K562 (cell line): ENCODE measurements around the gene NAA15. TPM values are rescaled to one million over a fixed set of nuclear protein-coding genes. Genes with fewer than 3 reads are reported as not detected.
A peak's percentile ranks its signal among the peaks of the same experiment; 100 is the strongest.

Experiments
- BCL6 ChIP-seq: fragments of 250-450 bp; sonication (Bioruptor Pico); IDR thresholded peaks from 2 replicates; pipeline ENCODE4 v1.4.0; 2020
- CBFB ChIP-seq: sonication (generic); formaldehyde crosslinking; IDR thresholded peaks from 2 replicates; pipeline ENCODE4 v1.4.0; 2020; ENCODE audit warnings: mild to moderate bottlenecking, missing genetic modification reagents
- FOXK1 ChIP-seq: sonication (generic); formaldehyde crosslinking; IDR thresholded peaks from 2 replicates; pipeline ENCODE4 v1.8.0; 2022; ENCODE audit warnings: missing genetic modification reagents, mild to moderate bottlenecking, borderline replicate concordance
- FOXK2 ChIP-seq, 2 experiments: fragments of 450-650 bp; IDR thresholded peaks in 1 of 2; conservative IDR thresholded peaks in 1 of 2; 2 replicates each; pipeline ENCODE4 v1.6.1; 2016; ENCODE audit warnings: low read depth in 2 of 2, mild to moderate bottlenecking in 1 of 2
- HDAC1 ChIP-seq, 2 experiments: fragments of 450-650 bp; IDR thresholded peaks; 2 replicates each; pipeline ENCODE4 v1.6.1; 2016 to 2017; ENCODE audit warnings: inconsistent platforms in 1 of 2, mild to moderate bottlenecking in 1 of 2, moderate library complexity in 1 of 2
- KDM5B ChIP-seq: fragments of 200-600 bp; sonication (generic); IDR thresholded peaks from 2 replicates; pipeline ENCODE4 v1.6.1; 2012; ENCODE audit warnings: low read depth, mild to moderate bottlenecking, moderate library complexity, low read length, control low read depth, inconsistent platforms; ENCODE audit not compliant: insufficient replicate concordance
- MAZ ChIP-seq, 2 experiments: fragments of 450-650 bp in 1 of 2; sonication (generic) in 1 of 2; formaldehyde crosslinking; IDR thresholded peaks in 1 of 2; conservative IDR thresholded peaks in 1 of 2; 2 replicates each; pipeline versions ENCODE4 v1.4.0 to v1.5.0; 2020; ENCODE audit warnings: mild to moderate bottlenecking in 1 of 2, missing genetic modification reagents in 1 of 2
- NFE2L1 ChIP-seq: fragments of 450-650 bp; IDR thresholded peaks from 2 replicates; pipeline ENCODE4 v1.6.1; 2016; ENCODE audit warnings: missing genetic modification characterization, low read depth, mild to moderate bottlenecking, missing compliant biosample characterization, moderate library complexity, borderline replicate concordance
- PHF8 ChIP-seq: fragments of 200-600 bp; sonication (generic); IDR thresholded peaks from 2 replicates; pipeline ENCODE4 v1.6.1; 2012; ENCODE audit warnings: mixed run types, mild to moderate bottlenecking, inconsistent platforms, low read length, moderate library complexity, borderline replicate concordance
- PHTF2 ChIP-seq: fragments of 250-450 bp; sonication (Bioruptor Pico); IDR thresholded peaks from 2 replicates; pipeline ENCODE4 v1.5.0; 2021; ENCODE audit warnings: mild to moderate bottlenecking
- PKNOX1 ChIP-seq: fragments of 450-650 bp; IDR thresholded peaks from 2 replicates; pipeline ENCODE4 v1.6.1; 2016
- PML ChIP-seq: IDR thresholded peaks from 2 replicates; pipeline ENCODE4 v1.6.1; 2012; ENCODE audit warnings: low read length, inconsistent platforms
- PRDM10 ChIP-seq: fragments of 450-650 bp; IDR thresholded peaks from 2 replicates; pipeline ENCODE4 v1.6.1; 2018; ENCODE audit not compliant: partially characterized antibody
- SAP30 ChIP-seq: fragments of 200-600 bp; sonication (generic); IDR thresholded peaks from 2 replicates; pipeline ENCODE4 v1.6.1; 2012; ENCODE audit warnings: borderline replicate concordance, low read depth, mild to moderate bottlenecking, moderate library complexity, low read length, control low read depth, inconsistent platforms; ENCODE audit not compliant: insufficient read depth, poor library complexity, severe bottlenecking
- SMARCE1 ChIP-seq: fragments of 450-650 bp; IDR thresholded peaks from 2 replicates; pipeline ENCODE4 v1.7.1; 2016; ENCODE audit warnings: mild to moderate bottlenecking
- SP2 ChIP-seq: IDR thresholded peaks from 2 replicates; pipeline ENCODE4 v1.6.1; 2011; ENCODE audit warnings: mild to moderate bottlenecking, low read depth, low read length, moderate library complexity; ENCODE audit not compliant: poor library complexity, severe bottlenecking; ENCODE audit errors: extremely low read depth
- TCF7 ChIP-seq: sonication (generic); IDR thresholded peaks from 2 replicates; pipeline ENCODE4 v1.6.1; 2016; ENCODE audit warnings: antibody characterized with exemption, borderline replicate concordance
- XRCC4 ChIP-seq: IDR thresholded peaks from one replicate; pipeline ENCODE4 v1.6.1; 2011; ENCODE audit not compliant: insufficient read depth, insufficient read length; ENCODE audit errors: extremely low read depth
- ZNF384 ChIP-seq: IDR thresholded peaks from 2 replicates; pipeline ENCODE4 v1.6.1; 2012; ENCODE audit warnings: low read depth, low read length, improper control_type of control experiment
- polyA plus RNA-seq, 8 experiments: library from polyadenylated mRNA; depleted of rRNA in 4 of 8; stranded (reverse) in 5 of 8; unstranded in 3 of 8; fragments of >200 nt; fragmentation: Nextera tagmentation in 2 of 8; fragmentation: Illumina TruSeq in 1 of 8; extraction: Ambion mirVana in 2 of 8; extraction: Trizol in 1 of 8; gene quantifications; 2 replicates each; pipeline versions ENCODE4 v1.2.1 to v1.2.3, GENCODE V29; 2011 to 2014; ENCODE audit warnings: inconsistent platforms in 1 of 8, missing spikeins in 1 of 8
- total RNA-seq, 7 experiments: library from RNA; depleted of rRNA in 6 of 7; stranded (reverse); fragments of >200 nt in 6 of 7; fragmentation: Illumina TruSeq in 2 of 7; extraction: Trizol in 2 of 7; gene quantifications; 2 replicates each; pipeline versions ENCODE4 v1.2.1 to v1.2.3, GENCODE V29; 2011 to 2021; ENCODE audit warnings: low replicate concordance in 1 of 7
- TF ChIP-seq, protein P1 (sequence below): fragments of 250-450 bp; sonication (Bioruptor Pico); IDR thresholded peaks from 2 replicates; pipeline ENCODE4 v1.9.0; 2021; ENCODE audit warnings: mild to moderate bottlenecking, inconsistent platforms

Gene NAA15
- total and polyA plus RNA-seq, 9 of the 15 experiments (the other 6 are each of a cell fraction or from before 2014, with no cell fraction given), result 37.8 to 117 (median 63.2) TPM

DNA sequence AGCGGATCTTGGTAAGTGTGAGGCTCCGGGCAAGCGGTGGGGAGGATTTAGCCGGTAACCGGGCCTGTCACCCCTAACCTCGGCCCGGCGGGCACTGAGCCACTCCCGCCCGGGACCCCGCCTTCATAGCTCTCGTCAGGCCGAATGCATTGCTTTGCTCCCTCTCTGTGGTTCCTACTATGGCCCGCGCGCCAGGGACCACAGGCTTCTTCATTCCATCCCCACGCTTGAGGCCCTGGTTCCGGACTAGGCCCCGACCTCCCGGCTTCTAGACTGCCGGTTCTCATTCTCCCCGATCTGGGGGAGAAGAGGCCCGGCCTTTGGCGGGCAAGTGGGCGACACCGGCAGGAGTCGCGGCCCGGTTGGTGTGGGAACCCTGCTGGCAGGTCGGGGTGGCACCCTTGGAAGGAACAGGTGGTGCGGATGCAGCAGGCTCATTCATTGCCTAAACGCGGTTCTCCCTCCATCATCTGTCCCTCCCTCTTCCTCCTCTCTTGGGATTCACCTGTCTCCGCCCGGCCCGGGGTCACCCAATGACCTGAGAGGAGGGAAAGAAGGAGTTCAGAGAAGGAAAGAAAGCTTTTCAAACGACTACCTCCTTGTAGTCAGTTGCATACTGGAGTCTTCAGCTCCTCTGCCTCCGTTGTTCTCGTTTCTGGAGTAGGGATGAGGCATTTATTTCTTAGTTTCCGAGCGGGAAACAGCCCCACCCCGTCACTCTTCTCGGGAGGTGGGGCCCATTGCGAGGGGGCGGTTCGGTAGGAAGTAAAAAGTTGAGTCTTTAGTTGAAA lies 711 bp downstream of the NAA15 start, which contains the start of gene NDUFC1 (continued):
- TF ChIP-seq, protein P1, sequence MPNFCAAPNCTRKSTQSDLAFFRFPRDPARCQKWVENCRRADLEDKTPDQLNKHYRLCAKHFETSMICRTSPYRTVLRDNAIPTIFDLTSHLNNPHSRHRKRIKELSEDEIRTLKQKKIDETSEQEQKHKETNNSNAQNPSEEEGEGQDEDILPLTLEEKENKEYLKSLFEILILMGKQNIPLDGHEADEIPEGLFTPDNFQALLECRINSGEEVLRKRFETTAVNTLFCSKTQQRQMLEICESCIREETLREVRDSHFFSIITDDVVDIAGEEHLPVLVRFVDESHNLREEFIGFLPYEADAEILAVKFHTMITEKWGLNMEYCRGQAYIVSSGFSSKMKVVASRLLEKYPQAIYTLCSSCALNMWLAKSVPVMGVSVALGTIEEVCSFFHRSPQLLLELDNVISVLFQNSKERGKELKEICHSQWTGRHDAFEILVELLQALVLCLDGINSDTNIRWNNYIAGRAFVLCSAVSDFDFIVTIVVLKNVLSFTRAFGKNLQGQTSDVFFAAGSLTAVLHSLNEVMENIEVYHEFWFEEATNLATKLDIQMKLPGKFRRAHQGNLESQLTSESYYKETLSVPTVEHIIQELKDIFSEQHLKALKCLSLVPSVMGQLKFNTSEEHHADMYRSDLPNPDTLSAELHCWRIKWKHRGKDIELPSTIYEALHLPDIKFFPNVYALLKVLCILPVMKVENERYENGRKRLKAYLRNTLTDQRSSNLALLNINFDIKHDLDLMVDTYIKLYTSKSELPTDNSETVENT (CRISPR knock-in tag), result no peak
- TF ChIP-seq PHF8, result peak; percentile 18; the same call in 1 of the 2 replicates
- TF ChIP-seq SMARCE1, result no peak
- TF ChIP-seq MAZ (CRISPR knock-in tag; conservative IDR thresholded peaks at IDR 0.05 in 1 of 2, IDR thresholded peaks at IDR 0.05 in 1 of 2), result peak in 1 of 2 experiments; percentile 55; a peak in 1 of 4 replicates
- no peak for TF ChIP-seq NFE2L1
- TF ChIP-seq FOXK2 (conservative IDR thresholded peaks at IDR 0.05 in 1 of 2, IDR thresholded peaks at IDR 0.05 in 1 of 2; ENCODE audit: low read depth in 2 of 2), result 0 out of 4 replicates have a peak, but pooled peaks of 1 of the 2 experiments have one; percentile 10
- no peak for TF ChIP-seq PML
- TF ChIP-seq XRCC4, result no peak
- TF ChIP-seq SAP30, result peak; percentile 88
- TF ChIP-seq TCF7, result no peak
- no peak for TF ChIP-seq PHTF2 (CRISPR knock-in tag)
- peak in 1 of 2 experiments; percentile 24; a peak in 2 of 4 replicates for TF ChIP-seq HDAC1 (IDR thresholded peaks at IDR 0.05)
- TF ChIP-seq CBFB, result no peak
- no peak for TF ChIP-seq BCL6 (CRISPR knock-in tag)
- TF ChIP-seq SP2, result no peak
- no peak for TF ChIP-seq ZNF384
- TF ChIP-seq FOXK1 (CRISPR knock-in tag), result 0 out of 2 replicates have a peak, but pooled peaks have one; percentile 41
- TF ChIP-seq PRDM10, result peak; percentile 87
- peak; percentile 79 for TF ChIP-seq PKNOX1
- TF ChIP-seq KDM5B, result peak; percentile 49
